H9 (cell line): ENCODE results near the gene NEK8. TPM values are rescaled to one million over a fixed set of nuclear protein-coding genes. Genes with fewer than 3 reads are reported as not detected.
A peak's percentile ranks its signal among the peaks of the same experiment; 100 is the strongest.

ENCODE experiments used
- DNase-seq: peaks from one replicate; pipeline ENCODE4 v3.0.0-alpha.2; 2017
- H2AFZ ChIP-seq: one replicate; pipeline ENCODE4 v1.6.1; 2013; ENCODE audit warnings: mild to moderate bottlenecking, low read length, control low read depth, moderate library complexity
- H2AK5ac ChIP-seq: 2 replicates; pipeline ENCODE4 v1.6.1; 2013; ENCODE audit warnings: low read length, control low read depth, mixed read lengths; ENCODE audit not compliant: insufficient read length
- H2BK120ac ChIP-seq: one replicate; pipeline ENCODE4 v1.6.1; 2013; ENCODE audit warnings: low read depth, mild to moderate bottlenecking, low read length, control low read depth, inconsistent platforms; ENCODE audit not compliant: poor library complexity, severe bottlenecking
- H2BK12ac ChIP-seq: 2 replicates; pipeline ENCODE4 v1.6.1; 2013; ENCODE audit warnings: low read length, control low read depth, mixed read lengths, low read depth; ENCODE audit not compliant: insufficient read length
- H2BK15ac ChIP-seq: 2 replicates; pipeline ENCODE4 v1.6.1; 2013; ENCODE audit warnings: low read depth, low read length, control low read depth
- H2BK20ac ChIP-seq: one replicate; pipeline ENCODE4 v1.6.1; 2013; ENCODE audit warnings: low read depth, mild to moderate bottlenecking, low read length, control low read depth, inconsistent platforms; ENCODE audit not compliant: poor library complexity, severe bottlenecking
- H2BK5ac ChIP-seq: 2 replicates; pipeline ENCODE4 v1.6.1; 2013; ENCODE audit warnings: low read length, control low read depth, mixed read lengths; ENCODE audit not compliant: insufficient read length
- H3K14ac ChIP-seq: 2 replicates; pipeline ENCODE4 v1.6.1; 2013; ENCODE audit warnings: low read length, control low read depth; ENCODE audit not compliant: insufficient read depth
- H3K18ac ChIP-seq: 2 replicates; pipeline ENCODE4 v1.6.1; 2013; ENCODE audit warnings: low read depth, mild to moderate bottlenecking, mixed read lengths, low read length, control low read depth; ENCODE audit not compliant: insufficient read length
- H3K23ac ChIP-seq: 2 replicates; pipeline ENCODE4 v1.6.1; 2013; ENCODE audit warnings: low read length, control low read depth, mixed read lengths, low read depth; ENCODE audit not compliant: insufficient read length
- H3K23me2 ChIP-seq: 2 replicates; pipeline ENCODE4 v1.6.1; 2013; ENCODE audit warnings: low read depth, mild to moderate bottlenecking, mixed read lengths, low read length, control low read depth; ENCODE audit not compliant: insufficient read length, poor library complexity, severe bottlenecking
- H3K27ac ChIP-seq: 2 replicates; pipeline ENCODE4 v1.5.1; 2013; ENCODE audit warnings: low read length, control low read depth, mixed read lengths, low read depth; ENCODE audit not compliant: insufficient read length
- H3K27me3 ChIP-seq: 2 replicates; pipeline ENCODE4 v1.6.1; 2013; ENCODE audit warnings: low read length, control low read depth, inconsistent platforms; ENCODE audit not compliant: insufficient read depth
- H3K4ac ChIP-seq: 2 replicates; pipeline ENCODE4 v1.6.1; 2013; ENCODE audit warnings: low read depth, mild to moderate bottlenecking, control low read depth, inconsistent platforms, low read length, moderate library complexity
- H3K4me1 ChIP-seq: 2 replicates; pipeline ENCODE4 v1.6.1; 2013; ENCODE audit warnings: low read length, control low read depth, inconsistent platforms; ENCODE audit not compliant: insufficient read depth
- H3K4me2 ChIP-seq: 2 replicates; pipeline ENCODE4 v1.6.1; 2013; ENCODE audit warnings: low read length, control low read depth, mixed read lengths; ENCODE audit not compliant: insufficient read length, insufficient read depth
- H3K56ac ChIP-seq: 2 replicates; pipeline ENCODE4 v1.6.1; 2013; ENCODE audit warnings: low read depth, mild to moderate bottlenecking, mixed read lengths, low read length, control low read depth; ENCODE audit not compliant: insufficient read length
- H3K79me1 ChIP-seq: 2 replicates; pipeline ENCODE4 v1.6.1; 2013; ENCODE audit warnings: low read depth, mild to moderate bottlenecking, moderate library complexity, low read length, control low read depth, inconsistent platforms; ENCODE audit not compliant: insufficient read depth, poor library complexity, severe bottlenecking
- H3K79me2 ChIP-seq: 2 replicates; pipeline ENCODE4 v1.6.1; 2013; ENCODE audit warnings: low read length, control low read depth, inconsistent platforms; ENCODE audit not compliant: insufficient read depth
- H3K9ac ChIP-seq: 2 replicates; pipeline ENCODE4 v1.6.1; 2013; ENCODE audit warnings: low read length, control low read depth, mixed read lengths; ENCODE audit not compliant: insufficient read length; ENCODE audit errors: extremely low read depth
- H3K9me3 ChIP-seq: one replicate; pipeline ENCODE4 v1.6.1; 2013; ENCODE audit warnings: low read depth, low read length, inconsistent platforms; ENCODE audit not compliant: control insufficient read depth
- H3T11ph ChIP-seq: one replicate; pipeline ENCODE4 v1.6.1; 2013; ENCODE audit warnings: mild to moderate bottlenecking, low read length, control low read depth, inconsistent platforms
- H4K20me1 ChIP-seq: one replicate; pipeline ENCODE4 v1.6.1; 2013; ENCODE audit not compliant: control insufficient read depth, insufficient read length, insufficient read depth
- H4K5ac ChIP-seq: 2 replicates; pipeline ENCODE4 v1.6.1; 2013; ENCODE audit warnings: low read depth, mild to moderate bottlenecking, mixed read lengths, low read length, control low read depth; ENCODE audit not compliant: insufficient read length
- H4K8ac ChIP-seq: replicated peaks from 2 replicates; pipeline ENCODE4 v1.6.1; 2013; ENCODE audit warnings: low read length, control low read depth, mixed read lengths, low read depth; ENCODE audit not compliant: insufficient read length
- H4K91ac ChIP-seq: 2 replicates; pipeline ENCODE4 v1.6.1; 2013; ENCODE audit warnings: low read depth, mild to moderate bottlenecking, moderate library complexity, mixed read lengths, low read length, control low read depth; ENCODE audit not compliant: insufficient read length
- H3K27ac Mint-ChIP-seq, 3 experiments: 2 replicates in 2 of 3; 3 replicates in 1 of 3; pipeline ENCODE4 v1.8.0; 2020 to 2021; ENCODE audit warnings: mixed read lengths in 3 of 3, mild to moderate bottlenecking in 1 of 3, moderate library complexity in 1 of 3
- H3K27me3 Mint-ChIP-seq: 2 replicates; pipeline ENCODE4 v1.8.0; 2021; ENCODE audit warnings: low read depth, mild to moderate bottlenecking, moderate library complexity, mixed read lengths
- H3K36me3 Mint-ChIP-seq, 3 experiments: 2 replicates in 2 of 3; 3 replicates in 1 of 3; pipeline ENCODE4 v1.8.0; 2020 to 2021; ENCODE audit warnings: low read depth in 3 of 3, mixed read lengths in 3 of 3; ENCODE audit not compliant: insufficient read depth in 1 of 3
- H3K4me1 Mint-ChIP-seq, 2 experiments: 2 replicates each; pipeline ENCODE4 v1.8.0; 2020; ENCODE audit warnings: mixed read lengths in 2 of 2
- H3K4me3 Mint-ChIP-seq, 2 experiments: 2 replicates in 1 of 2; 3 replicates in 1 of 2; pipeline ENCODE4 v1.8.0; 2020 to 2021; ENCODE audit warnings: mild to moderate bottlenecking in 2 of 2, mixed read lengths in 2 of 2, moderate library complexity in 1 of 2
- H3K9me3 Mint-ChIP-seq, 2 experiments: 2 replicates in 1 of 2; 3 replicates in 1 of 2; pipeline ENCODE4 v1.8.0; 2020; ENCODE audit warnings: mild to moderate bottlenecking in 2 of 2, mixed read lengths in 2 of 2, moderate library complexity in 1 of 2
- CTCF ChIP-seq: fragments of 200-600 bp; sonication (generic); conservative IDR thresholded peaks from 3 replicates; pipeline ENCODE4 v1.8.0; 2021; ENCODE audit warnings: antibody characterized with exemption, mild to moderate bottlenecking
- WGBS: extraction: QIAGEN DNeasy Blood & Tissue Kit; methylation state at CpG from one replicate; pipeline ENCODE4 v1.1.7; 2013; ENCODE audit warnings: missing lambda C conversion rate, low lambda C conversion rate, mixed read lengths; ENCODE audit not compliant: insufficient read length; ENCODE audit errors: extremely low coverage; 5-methylcytosine and 5-hydroxymethylcytosine counted together
- total RNA-seq: library from RNA; stranded (reverse); gene quantifications from 2 replicates; pipeline ENCODE4 v1.2.1, GENCODE V29; 2021

NEK8 gene
- total RNA-seq, 1 experiment from 2014 or later, result 18.8 TPM

- H3K4me2 ChIP-seq, result peak within 1 kb of the TSS; percentile 79
- H3K36me3 Mint-ChIP-seq, result peaks cover 30 to 41% (median 34%) of the 10 kb centered on the region in 3 experiments; a peak in 6 of 7 replicates
- no peaks in the 10 kb centered on the region for H3K9me3 ChIP-seq
- H3K23ac ChIP-seq, result no peak within 1 kb of the TSS
- peak within 1 kb of the TSS; percentile 95 to 96 for H3K4me3 Mint-ChIP-seq
- H3K27me3 ChIP-seq, result no peaks in the 10 kb centered on the region
- peak within 1 kb of the TSS; percentile 92 for H3K27ac ChIP-seq
- no peak within 1 kb of the TSS for H3K56ac ChIP-seq
- no peaks in the 10 kb centered on the region; the same call in 1 of the 2 replicates for H3K27me3 Mint-ChIP-seq
- peak within 1 kb of the TSS; percentile 26 for H2BK12ac ChIP-seq
- H3K23me2 ChIP-seq, result peaks cover 20% of the 10 kb centered on the region
- H3K9me3 Mint-ChIP-seq, result no peaks in the 10 kb centered on the region; a peak in 2 of 5 replicates
- peak within 1 kb of the TSS; percentile 94 for H3K18ac ChIP-seq
- H2BK5ac ChIP-seq, result peak within 1 kb of the TSS; percentile 71
- H3K79me1 ChIP-seq, result peaks cover 3% of the 10 kb centered on the region
- H4K91ac ChIP-seq, result no peak within 1 kb of the TSS
- H3K4me1 ChIP-seq, result 0 out of 2 replicates have a peak, but pooled peaks cover 7% of the 10 kb centered on the region
- no peaks in the 10 kb centered on the region for H4K20me1 ChIP-seq
- H2BK20ac ChIP-seq, result no peak within 1 kb of the TSS
- DNase-seq, result peak; percentile 90
- no peak for TF ChIP-seq CTCF
- WGBS, result no CpG with 5 or more reads among the region's 49 CpGs
- no peak within 1 kb of the TSS for H3T11ph ChIP-seq
- peak within 1 kb of the TSS; percentile 92 for H3K9ac ChIP-seq
- H3K27ac Mint-ChIP-seq, result peak within 1 kb of the TSS; percentile 99 to 100 (median 99)
- no peak within 1 kb of the TSS; the same call in 1 of the 2 replicates for H3K4ac ChIP-seq
- H3K79me2 ChIP-seq, result peaks cover 5% of the 10 kb centered on the region; the same call in 1 of the 2 replicates
- no peak within 1 kb of the TSS for H2AFZ ChIP-seq
- peak within 1 kb of the TSS; percentile 95 for H3K14ac ChIP-seq
- H4K8ac ChIP-seq, result no peak within 1 kb of the TSS
- no peak within 1 kb of the TSS for H2AK5ac ChIP-seq
- H4K5ac ChIP-seq, result peak within 1 kb of the TSS; percentile 85
- H3K4me1 Mint-ChIP-seq, result peaks cover 33 to 44% of the 10 kb centered on the region in 2 experiments
- no peak within 1 kb of the TSS for H2BK15ac ChIP-seq
- peak within 1 kb of the TSS; percentile 88 for H2BK120ac ChIP-seq
Observed at GRCh38 chr17:28726226-28726626, 2.4 kb upstream of the NEK8 start, which contains the start of gene TLCD1. TSS of gene TLCD1 (minus strand) at chr17:28726233. CDS start at chr17:28726097, 136 bp downstream.
